ENCODE data around the gene MPLKIP. TPM values are rescaled to one million over a fixed set of nuclear protein-coding genes. Genes with fewer than 3 reads are reported as not detected.
"Not testable (repeated sequence)": the region's sequence is repeated elsewhere in the genome, so short reads cannot be mapped to it uniquely, and the experiment has no call there.

The MPLKIP gene
- 10 to 100 TPM; 35.2 to 38.5 TPM for total RNA-seq

- CTCF ChIA-PET: interaction anchor here (0.6 to 1.3 kb wide), 6 partner anchors 8 to 238 kb away, joined by 3 to 4 read pairs (median 3); no protein-coding TSS in a partner anchor
- POLR2A ChIA-PET: interaction anchor here (0.5 to 1.9 kb wide), 3 partner anchors 67 to 187 kb away, joined by 3 to 10 read pairs (median 3); partner anchors contain the start of gene CDK13
Observed at GRCh38 chr7:40134428-40135316, at the start of gene MPLKIP, which contains the start of gene SUGCT. Gene MPLKIP, minus strand, starts transcription at chr7:40134622. Its CDS starts 55 bp downstream, at chr7:40134567. Gene SUGCT, plus strand, starts transcription at chr7:40135005.

DNA sequence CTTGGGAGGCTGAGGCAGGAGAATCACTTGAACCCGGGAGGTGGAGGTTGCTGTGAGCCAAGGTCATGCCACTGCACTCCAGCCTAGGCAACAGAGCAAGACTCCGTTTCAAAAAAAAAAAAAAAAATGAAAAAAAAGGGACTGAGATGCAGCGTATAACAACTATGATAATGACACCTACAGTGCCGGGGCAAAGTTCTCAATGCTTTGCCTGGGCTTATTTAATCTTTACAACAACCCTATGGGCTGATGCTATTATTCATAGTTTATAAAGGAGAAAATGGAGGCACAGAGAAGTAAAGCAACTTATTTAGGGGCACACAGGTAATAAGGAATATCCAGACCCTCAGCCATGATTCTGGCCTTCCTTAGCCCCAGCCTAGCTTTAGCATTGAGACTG is 48.0 kb upstream of the MPLKIP start:
- POLR2A ChIA-PET: interaction anchor here (0.7 kb wide), 1 partner anchor 953 kb away, joined by 9 read pairs; no protein-coding TSS in a partner anchor
- CTCF ChIA-PET: no interaction called here

DNA sequence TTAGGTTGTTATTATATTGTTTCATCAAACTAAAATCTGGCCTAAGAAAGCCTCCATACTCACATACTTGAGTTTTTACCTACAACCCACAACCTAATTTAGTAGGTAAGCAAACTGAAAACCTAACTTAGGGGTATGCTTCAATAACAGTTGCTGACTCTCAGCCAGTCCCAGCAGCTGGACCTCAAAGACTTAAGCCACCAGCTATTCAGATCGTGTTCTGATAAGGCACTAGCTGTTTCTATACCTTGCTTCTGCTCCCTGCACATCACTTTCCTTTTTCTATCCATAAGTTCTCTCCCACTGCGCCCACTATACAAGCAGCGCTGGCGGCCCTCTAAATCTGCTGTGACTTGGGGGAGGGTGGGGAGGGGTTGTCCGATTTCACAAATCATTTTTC is 42.6 kb upstream of the MPLKIP start:
- ChIA-PET POLR2A (no interaction called here), CTCF (no interaction called here)

DNA sequence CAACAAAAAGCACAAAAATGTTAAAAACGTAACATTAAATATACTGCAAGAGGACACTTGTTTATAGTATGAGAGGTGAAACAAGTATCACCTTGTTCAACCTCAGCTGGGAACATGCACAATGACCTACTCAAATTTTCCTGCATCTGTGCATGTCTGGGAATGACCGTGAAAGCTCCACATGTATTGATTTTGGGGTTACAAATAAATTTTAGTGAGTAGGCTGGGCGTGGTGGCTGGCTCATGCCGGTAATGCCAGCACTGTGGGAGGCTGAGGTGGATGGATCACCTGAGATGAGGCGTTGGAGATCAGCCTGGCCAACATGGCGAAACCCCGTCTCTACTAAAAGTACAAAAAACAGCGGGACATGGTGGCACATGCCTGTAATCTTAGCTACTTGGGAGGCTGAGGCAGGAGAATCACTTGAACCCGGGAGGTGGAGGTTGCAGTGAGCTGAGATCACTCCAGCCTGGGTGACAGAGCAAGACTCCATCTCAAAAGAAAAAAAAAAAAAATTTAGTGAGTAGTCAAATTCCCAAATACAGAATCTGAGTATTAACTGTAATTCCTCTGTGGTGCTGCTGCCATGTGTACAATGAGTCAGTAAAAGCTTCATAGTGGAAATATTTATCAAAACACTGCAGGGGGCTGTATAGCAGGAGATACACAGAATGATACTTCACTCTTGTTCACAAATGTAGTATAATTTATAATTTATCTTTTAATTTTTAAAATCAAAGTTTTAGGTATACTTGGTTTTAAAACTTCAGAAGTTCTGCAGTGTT is 41.5 kb upstream of the MPLKIP start:
- ChIA-PET POLR2A (no interaction called here), CTCF (no interaction called here)

GRCh38 chr7:40175256-40175655 is 40.8 kb upstream of the MPLKIP start:
- POLR2A ChIA-PET, CTCF ChIA-PET: not testable (repeated sequence)

DNA sequence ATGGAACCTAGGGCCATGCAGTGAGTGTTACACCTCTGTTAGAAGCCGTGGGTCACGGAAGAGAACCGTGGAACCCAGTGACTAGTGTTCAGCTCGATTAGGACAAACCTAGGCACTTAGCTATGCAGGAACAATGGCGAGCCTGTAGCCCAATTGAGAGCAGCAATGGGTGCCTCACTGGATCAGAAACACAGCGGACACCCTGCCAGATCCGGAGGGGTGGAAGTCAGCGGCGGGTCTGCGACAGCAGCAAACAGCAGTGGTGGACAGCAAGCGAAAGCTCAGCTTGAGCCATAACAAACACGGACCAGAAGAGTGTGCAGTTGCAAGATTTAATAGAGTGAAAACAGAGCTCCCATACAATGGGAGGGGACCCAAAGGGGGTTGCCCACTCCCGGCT is 38.7 kb upstream of the MPLKIP start:
- POLR2A ChIA-PET, CTCF ChIA-PET: not testable (repeated sequence)

DNA sequence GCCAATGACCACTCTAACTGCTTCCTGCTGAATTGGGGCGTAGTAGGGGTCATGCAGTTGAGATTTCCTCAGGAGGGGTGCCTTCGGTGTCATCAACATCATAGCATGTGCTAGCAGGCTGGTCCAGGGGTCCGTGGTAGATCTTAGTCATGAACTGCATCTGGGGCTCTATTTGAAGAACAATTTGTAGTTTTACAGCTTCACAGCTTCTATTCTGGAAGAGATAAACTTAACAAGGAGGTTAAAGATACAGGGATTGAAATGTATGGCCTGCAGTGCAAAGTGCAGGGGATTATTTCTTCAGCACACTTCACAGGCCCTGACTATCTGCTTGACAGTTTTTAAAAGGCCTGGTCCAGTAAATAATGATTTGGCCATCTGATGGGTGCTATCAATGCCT is 33.8 kb upstream of the MPLKIP start:
- POLR2A ChIA-PET, CTCF ChIA-PET: not testable (repeated sequence)

DNA sequence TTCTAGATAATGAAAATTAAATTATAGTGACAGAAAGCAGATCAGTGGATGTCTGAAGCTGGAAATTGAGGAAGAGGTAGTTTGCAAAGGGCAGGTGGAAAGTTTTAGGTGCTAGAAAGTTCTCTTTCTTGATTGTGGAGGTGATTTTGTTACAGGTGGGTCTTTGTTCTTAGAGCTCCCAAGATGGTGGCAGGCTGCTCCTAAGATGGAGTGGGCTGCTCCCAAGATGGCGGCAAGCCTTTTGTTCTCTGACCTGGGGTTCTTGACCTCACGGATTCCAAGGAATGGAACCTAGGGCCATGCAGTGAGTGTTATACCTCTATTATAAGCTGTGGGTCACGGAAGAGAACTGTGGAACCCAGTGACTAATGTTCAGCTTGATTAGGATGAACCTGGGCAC is 32.9 kb upstream of the MPLKIP start:
- POLR2A ChIA-PET: no interaction called here

GRCh38 chr7:40165216-40165615 is 30.8 kb upstream of the MPLKIP start:
- CTCF ChIA-PET: no interaction called here
- POLR2A ChIA-PET: no interaction called here

More for the DNA sequence above, 32.9 kb upstream of the MPLKIP start:
- CTCF ChIA-PET: no interaction called here

DNA sequence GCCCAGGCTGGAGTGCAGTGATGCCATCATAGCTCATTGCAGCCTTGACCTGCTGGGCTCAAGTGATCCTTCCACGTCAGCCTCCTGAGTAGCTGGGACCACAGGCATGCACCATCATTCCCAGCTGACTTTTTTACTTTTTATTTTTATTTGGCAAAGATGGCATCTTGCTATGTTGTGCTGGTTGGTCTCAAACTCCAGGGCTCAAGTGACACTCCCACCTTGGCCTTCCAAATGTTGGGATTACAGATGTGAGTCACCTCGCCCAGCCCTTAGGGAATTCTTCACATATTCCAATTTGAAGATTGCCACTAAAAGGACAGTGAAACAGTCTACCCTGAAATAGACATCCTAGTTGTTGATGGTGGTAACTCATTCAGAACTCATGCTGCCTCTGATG is 28.1 kb upstream of the MPLKIP start:
- CTCF ChIA-PET: no interaction called here
- POLR2A ChIA-PET: no interaction called here

DNA sequence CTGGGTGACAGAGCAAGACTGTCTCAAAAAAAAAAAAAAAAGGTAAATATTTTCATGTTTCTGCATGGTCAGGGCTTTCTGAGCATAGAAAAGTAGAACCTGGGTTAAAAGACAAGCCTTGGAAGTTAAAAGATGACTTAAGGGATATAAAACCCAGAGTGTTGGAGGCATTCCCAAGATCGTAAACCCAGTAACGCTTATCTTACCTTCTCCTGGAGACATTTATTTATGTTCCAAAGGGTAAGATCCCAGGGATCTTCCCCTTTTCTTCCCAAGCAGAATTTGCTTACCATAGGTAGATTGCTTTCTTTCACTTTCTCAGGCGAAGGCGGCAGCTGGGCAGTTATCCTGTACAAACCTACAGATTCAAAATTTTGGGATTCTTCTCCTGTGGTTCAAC is 22.6 kb upstream of the MPLKIP start:
- ChIA-PET POLR2A (no interaction called here), CTCF (no interaction called here)

- POLR2A ChIA-PET: no interaction called here
- CTCF ChIA-PET: no interaction called here
Observed at GRCh38 chr7:40151504-40151903, 17.1 kb upstream of the MPLKIP start.

DNA sequence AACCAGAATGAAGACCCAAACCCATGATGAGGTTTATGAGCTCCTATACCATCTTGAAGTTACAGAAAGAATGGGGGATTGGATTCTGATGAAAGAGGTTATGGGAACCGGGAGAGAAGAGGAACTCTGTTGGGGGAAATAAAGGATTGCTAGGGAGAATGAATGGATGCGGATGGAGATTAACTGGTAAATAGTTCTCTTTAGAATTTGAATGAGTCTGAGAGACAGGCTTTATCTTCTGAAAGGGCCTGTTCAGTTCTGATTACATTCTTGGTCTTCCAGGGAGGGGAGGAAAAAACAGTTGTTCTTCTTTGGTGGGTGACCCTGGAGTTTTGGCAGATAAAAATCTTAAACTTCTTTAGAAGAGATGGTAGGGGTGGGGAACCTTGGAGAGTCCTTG is 14.2 kb upstream of the MPLKIP start:
- CTCF ChIA-PET: no interaction called here

GRCh38 chr7:40148247-40148580 is 13.8 kb upstream of the MPLKIP start:
- CTCF ChIA-PET, POLR2A ChIA-PET: not testable (repeated sequence)

More for the DNA sequence above, 14.2 kb upstream of the MPLKIP start:
- POLR2A ChIA-PET: no interaction called here

DNA sequence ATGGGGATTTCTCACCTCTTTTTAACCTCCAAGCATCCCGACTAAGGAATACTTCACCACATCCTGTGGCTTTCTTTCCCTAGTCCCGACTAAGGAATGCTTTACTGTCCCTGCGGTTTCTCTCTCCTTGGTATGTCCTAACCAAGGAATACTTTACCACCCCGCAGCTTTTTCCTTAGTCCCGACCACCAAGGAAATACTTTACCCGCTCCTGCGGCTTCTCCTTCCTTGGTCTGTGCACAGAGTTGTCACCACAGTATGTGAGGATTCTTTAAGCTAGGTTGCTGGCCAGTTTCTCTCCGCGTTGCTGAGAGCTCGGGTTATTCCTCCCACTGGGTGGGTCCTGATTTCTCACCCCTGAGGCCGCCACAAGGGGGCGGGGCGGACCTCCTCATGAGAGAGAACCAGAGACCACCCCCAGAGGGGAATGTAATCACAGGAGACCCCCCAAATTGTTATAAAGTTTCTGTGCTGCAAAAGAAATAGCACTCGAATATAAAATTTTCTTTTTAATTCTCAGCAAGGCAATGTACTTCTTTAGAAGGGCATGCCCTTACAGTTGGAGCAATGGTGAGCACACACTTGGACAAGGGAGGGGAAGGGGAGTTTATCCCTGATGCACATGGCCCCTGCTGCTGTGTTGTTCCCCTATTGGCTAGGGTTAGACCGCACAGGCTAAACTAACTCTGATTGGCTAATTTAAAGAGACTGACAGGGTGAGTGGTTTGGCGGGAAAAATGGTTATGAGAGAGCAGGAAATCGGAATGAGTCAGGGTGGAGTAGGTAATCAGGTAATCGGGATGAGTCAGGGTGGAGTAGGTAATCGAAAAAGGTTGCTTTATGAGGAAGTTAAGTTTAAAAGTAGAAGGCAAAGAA is 13.2 kb upstream of the MPLKIP start:
- ChIA-PET CTCF (no interaction called here), POLR2A (no interaction called here)

DNA sequence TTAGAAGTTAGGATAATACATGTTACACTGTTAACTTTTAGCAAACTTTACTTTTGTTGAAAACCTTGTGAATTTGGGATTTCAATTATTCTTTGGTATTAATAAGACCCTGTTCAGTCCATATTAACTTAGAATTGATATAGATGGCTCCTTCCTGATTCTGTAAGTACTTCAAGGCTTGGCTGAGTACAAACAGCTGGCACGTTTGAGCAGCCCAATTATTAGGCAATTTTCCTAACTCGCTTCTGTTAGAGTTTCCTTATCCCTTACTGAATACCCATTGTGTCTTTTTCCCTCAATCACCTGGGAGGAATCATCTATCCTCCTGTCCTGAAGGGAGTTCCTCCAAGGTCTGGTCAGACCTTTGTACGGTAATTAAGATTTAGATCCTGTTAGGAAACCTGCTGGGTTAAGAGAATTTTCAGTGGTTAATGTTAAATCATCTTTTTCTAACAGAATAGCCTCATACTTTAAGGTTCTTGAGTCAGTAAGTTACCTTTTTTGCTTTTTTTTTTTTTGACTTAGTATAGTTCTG is 11.2 kb upstream of the MPLKIP start:
- POLR2A ChIA-PET, CTCF ChIA-PET: not testable (repeated sequence)

GRCh38 chr7:40141916-40142315 is 7.5 kb upstream of the MPLKIP start:
- POLR2A ChIA-PET, CTCF ChIA-PET: not testable (repeated sequence)

- CTCF ChIA-PET: not testable (repeated sequence)
Observed at GRCh38 chr7:40139891-40140290, 5.5 kb upstream of the MPLKIP start.

GRCh38 chr7:40138973-40139372 is 4.6 kb upstream of the MPLKIP start:
- ChIA-PET CTCF (no interaction called here), POLR2A (no interaction called here)

More at GRCh38 chr7:40139891-40140290, 5.5 kb upstream of the MPLKIP start:
- POLR2A ChIA-PET: not testable (repeated sequence)

DNA sequence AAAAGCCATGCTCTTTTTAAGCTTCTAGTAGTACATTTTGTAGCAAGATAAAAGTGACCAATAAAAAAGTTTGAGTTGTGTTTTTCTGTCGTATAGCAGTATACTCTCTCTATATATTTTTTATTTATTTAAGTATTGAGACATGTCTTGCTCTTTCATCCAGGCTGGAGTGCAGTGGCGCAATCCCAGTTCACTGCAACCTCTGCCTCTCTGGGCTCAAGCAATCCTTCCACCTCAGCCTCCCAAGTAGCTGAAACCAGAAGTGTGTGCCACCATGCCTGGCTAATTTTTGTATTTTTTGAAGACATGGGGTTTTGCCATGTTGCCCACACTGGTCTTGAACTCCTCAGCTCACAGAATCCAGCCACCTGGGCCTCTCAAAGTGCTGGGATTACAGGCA is 3.1 kb upstream of the MPLKIP start:
- ChIA-PET POLR2A (no interaction called here), CTCF (no interaction called here)
